Transverse colon (tissue), 4 donors: ENCODE results near the gene GOT1. TPM values are rescaled to one million over a fixed set of nuclear protein-coding genes. Genes with fewer than 3 reads are reported as not detected.

Experiments
- DNase-seq: peaks from one replicate; pipeline ENCODE4 v3.0.0-alpha.2; 2019
- H3K27ac ChIP-seq, 4 donors: fragments of 200-600 bp; sonication (generic); 2 replicates each; pipeline ENCODE4 v1.5.1; 2016 to 2018; ENCODE audit warnings: inconsistent platforms in 4 of 4
- H3K27me3 ChIP-seq: fragments of 200-600 bp; sonication (generic); 2 replicates; pipeline ENCODE4 v1.5.1; 2017; ENCODE audit warnings: inconsistent platforms
- H3K36me3 ChIP-seq, 4 donors: fragments of 200-600 bp; sonication (generic); 2 replicates each; pipeline ENCODE4 v1.5.1; 2017 to 2019; ENCODE audit warnings: inconsistent platforms in 4 of 4
- H3K4me1 ChIP-seq, 4 donors: fragments of 200-600 bp; sonication (generic); 2 replicates each; pipeline ENCODE4 v1.5.1; 2017 to 2020; ENCODE audit warnings: inconsistent platforms in 4 of 4
- H3K4me3 ChIP-seq, 4 donors: fragments of 200-600 bp; sonication (generic); 1 replicate in 1 of 4; 2 replicates in 3 of 4; pipeline versions ENCODE4 v1.5.1 to v1.6.1; 2017 to 2019; ENCODE audit warnings: inconsistent platforms in 4 of 4
- H3K9me3 ChIP-seq, 2 donors: fragments of 200-600 bp; sonication (generic); 2 replicates each; pipeline ENCODE4 v1.5.1; 2017 to 2019; ENCODE audit warnings: inconsistent platforms in 2 of 2
- EP300 ChIP-seq: sonication (generic); formaldehyde crosslinking; IDR thresholded peaks from one replicate; pipeline ENCODE4 v1.6.1; 2017; ENCODE audit warnings: antibody characterized with exemption, low read depth
- POLR2A ChIP-seq: fragments of 450-650 bp; IDR thresholded peaks from one replicate; pipeline ENCODE4 v1.6.1; 2016; ENCODE audit warnings: antibody characterized with exemption, mild to moderate bottlenecking, moderate library complexity
- POLR2AphosphoS5 ChIP-seq, 3 donors: sonication (generic); formaldehyde crosslinking; IDR thresholded peaks; one replicate each; pipeline ENCODE4 v1.6.1; 2016; ENCODE audit warnings: antibody characterized with exemption in 3 of 3
- WGBS, 2 donors: methylation state at CpG; one replicate each; pipeline ENCODE4 v1.1.5; 2018; ENCODE audit warnings: low coverage in 1 of 2; 5-methylcytosine and 5-hydroxymethylcytosine counted together
- in situ Hi-C, 4 donors: fragments of 200-750 bp; cut with MboI; loops; one replicate each; pipeline versions ENCODE4 v1.15.0 to v1.15.1; 2017; ENCODE audit warnings: low sequenced_read_pairs in 3 of 4, low pct_ligation_motif_present in 1 of 4, low pct_unique_long_range_greater_than_20kb in 1 of 4
- intact Hi-C: fragments of 100-400 bp; cut with DNase I; formaldehyde crosslinking; loops from one replicate; pipeline ENCODE4 v1.15.1; 2023; ENCODE audit warnings: low total_unique reads
- total RNA-seq, 4 donors: library from RNA; depleted of rRNA; stranded (reverse); fragments of >200 nt; gene quantifications; one replicate each; pipeline ENCODE4 v1.1.0, GENCODE V29; 2016
- TF ChIP-seq, protein P1 (sequence below), 5 experiments: fragments of 200-600 bp in 3 of 5; fragments of 450-650 bp in 2 of 5; sonication (generic) in 3 of 5; IDR thresholded peaks; 1 replicate in 2 of 5; 2 replicates in 3 of 5; pipeline ENCODE4 v1.5.1; 2016 to 2017; ENCODE audit warnings: antibody characterized with exemption in 5 of 5, inconsistent platforms in 3 of 5, mild to moderate bottlenecking in 2 of 5, moderate library complexity in 1 of 5

The GOT1 gene
- total RNA-seq, 4 donors from 2014 or later: 54.5 to 94.3 (median 82.3) TPM

DNA sequence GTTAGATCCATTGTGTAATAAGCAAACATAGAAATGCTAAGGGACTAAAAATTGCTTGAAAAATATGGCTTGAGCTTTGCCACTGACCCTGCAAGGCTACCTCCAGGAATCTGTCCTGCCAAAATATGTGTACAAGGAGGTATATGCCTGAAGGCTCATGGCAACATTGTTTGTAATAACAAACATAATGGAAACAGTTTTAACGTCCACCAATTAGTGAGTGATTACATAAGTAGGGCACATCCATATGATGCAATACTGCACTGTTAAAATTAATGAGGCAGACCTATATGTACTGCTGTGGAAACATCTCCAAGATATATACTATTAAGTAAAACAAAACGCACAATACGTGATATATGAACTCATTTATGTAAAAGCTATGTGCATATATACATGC is 13.1 kb upstream of the GOT1 start:
- DNase-seq: no peak
- H3K27ac ChIP-seq: peak overlapping the region in 1 of 4 donors; percentile 31
- intact Hi-C loops (no loop called here), in situ Hi-C loops (no loop called here)
- WGBS, 2 donors: 65 to 83% methylated on average over 2 to 3 of the region's 3 CpGs
- H3K27me3 ChIP-seq: peaks cover under 1% of the 10 kb centered on the region
- no peaks in the 10 kb centered on the region for H3K36me3 ChIP-seq
- no peaks in the 10 kb centered on the region for H3K4me1 ChIP-seq
- H3K9me3 ChIP-seq: no peaks in the 10 kb centered on the region
- no peak overlapping the region for H3K4me3 ChIP-seq
- no peak for TF ChIP-seq POLR2A
- TF ChIP-seq EP300: no peak
- no peak for TF ChIP-seq POLR2AphosphoS5 (IDR thresholded peaks at IDR 0.05)
- TF ChIP-seq, protein P1, sequence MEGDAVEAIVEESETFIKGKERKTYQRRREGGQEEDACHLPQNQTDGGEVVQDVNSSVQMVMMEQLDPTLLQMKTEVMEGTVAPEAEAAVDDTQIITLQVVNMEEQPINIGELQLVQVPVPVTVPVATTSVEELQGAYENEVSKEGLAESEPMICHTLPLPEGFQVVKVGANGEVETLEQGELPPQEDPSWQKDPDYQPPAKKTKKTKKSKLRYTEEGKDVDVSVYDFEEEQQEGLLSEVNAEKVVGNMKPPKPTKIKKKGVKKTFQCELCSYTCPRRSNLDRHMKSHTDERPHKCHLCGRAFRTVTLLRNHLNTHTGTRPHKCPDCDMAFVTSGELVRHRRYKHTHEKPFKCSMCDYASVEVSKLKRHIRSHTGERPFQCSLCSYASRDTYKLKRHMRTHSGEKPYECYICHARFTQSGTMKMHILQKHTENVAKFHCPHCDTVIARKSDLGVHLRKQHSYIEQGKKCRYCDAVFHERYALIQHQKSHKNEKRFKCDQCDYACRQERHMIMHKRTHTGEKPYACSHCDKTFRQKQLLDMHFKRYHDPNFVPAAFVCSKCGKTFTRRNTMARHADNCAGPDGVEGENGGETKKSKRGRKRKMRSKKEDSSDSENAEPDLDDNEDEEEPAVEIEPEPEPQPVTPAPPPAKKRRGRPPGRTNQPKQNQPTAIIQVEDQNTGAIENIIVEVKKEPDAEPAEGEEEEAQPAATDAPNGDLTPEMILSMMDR (IDR thresholded peaks at IDR 0.05): no peak

DNA sequence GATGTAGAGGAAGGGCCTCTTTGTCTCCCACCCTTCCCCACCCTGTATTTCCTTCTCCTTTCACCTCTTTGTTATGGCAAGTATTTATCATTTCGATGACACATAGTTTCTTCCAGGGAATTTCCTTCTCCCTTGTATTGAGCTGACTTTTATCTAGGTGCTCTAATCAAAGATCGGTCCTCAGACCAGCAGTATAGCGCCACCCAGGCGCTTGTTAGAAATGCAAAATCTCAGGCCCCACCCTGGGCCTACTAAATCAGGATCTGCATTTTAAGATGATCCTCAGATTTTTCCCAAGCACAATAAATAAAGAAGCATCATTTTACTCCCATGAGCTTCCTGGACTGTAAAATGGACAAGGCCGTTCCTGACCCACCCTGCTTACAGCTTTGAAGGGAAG is 12.0 kb upstream of the GOT1 start:
- Histone ChIP-seq H3K4me3 (no peak overlapping the region), H3K27me3 (no peaks in the 10 kb centered on the region), H3K9me3 (no peaks in the 10 kb centered on the region), H3K27ac (no peak overlapping the region), H3K36me3 (no peaks in the 10 kb centered on the region), H3K4me1 (no peaks in the 10 kb centered on the region)
- in situ Hi-C loops (no loop called here), intact Hi-C loops (no loop called here)
- TF ChIP-seq EP300 (no peak), POLR2A (no peak)
- TF ChIP-seq, protein P1 (IDR thresholded peaks at IDR 0.05): no peak
- no peak for DNase-seq
- 89 to 95% methylated on average over 5 of the region's 5 CpGs for WGBS, 2 donors

DNA sequence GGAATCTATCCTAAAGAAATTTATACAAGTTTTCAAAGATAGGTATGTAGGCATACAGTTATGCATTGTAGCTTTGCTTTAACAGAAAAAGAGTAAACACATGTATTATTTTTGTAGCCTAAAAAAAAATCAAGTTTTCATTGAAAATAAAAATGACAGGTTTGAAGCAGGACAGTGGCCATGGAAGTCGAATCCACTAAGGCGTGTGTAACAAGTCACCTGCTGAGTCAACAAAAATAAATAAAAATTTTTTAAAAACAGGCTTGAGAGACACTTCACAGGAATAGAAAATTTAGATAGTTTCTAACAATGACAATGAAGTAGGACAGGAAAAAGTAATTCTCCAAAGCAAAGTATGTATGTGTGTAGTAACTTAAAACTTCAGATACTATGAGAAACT is 8.5 kb upstream of the GOT1 start:
- intact Hi-C loops: loop anchor here (1.0 to 5.0 kb wide), 2 partner anchors 35 to 273 kb away; no protein-coding TSS in a partner anchor
- WGBS, 2 donors: 87 to 94% methylated on average over 2 of the region's 2 CpGs
- H3K9me3 ChIP-seq: no peaks in the 10 kb centered on the region
- no peaks in the 10 kb centered on the region for H3K36me3 ChIP-seq
- H3K4me3 ChIP-seq: no peak overlapping the region
- DNase-seq: no peak
- TF ChIP-seq POLR2A (no peak), EP300 (no peak), POLR2AphosphoS5 (IDR thresholded peaks at IDR 0.05) (no peak)
- TF ChIP-seq, protein P1 (IDR thresholded peaks at IDR 0.05): no peak
- in situ Hi-C loops: loop anchor here (10.0 kb wide), 2 partner anchors 86 to 176 kb away; no protein-coding TSS in a partner anchor
- H3K4me1 ChIP-seq: peaks cover 0 to 20% (median 6%) of the 10 kb centered on the region in 4 donors
- H3K27me3 ChIP-seq: no peaks in the 10 kb centered on the region
- H3K27ac ChIP-seq: no peak overlapping the region

DNA sequence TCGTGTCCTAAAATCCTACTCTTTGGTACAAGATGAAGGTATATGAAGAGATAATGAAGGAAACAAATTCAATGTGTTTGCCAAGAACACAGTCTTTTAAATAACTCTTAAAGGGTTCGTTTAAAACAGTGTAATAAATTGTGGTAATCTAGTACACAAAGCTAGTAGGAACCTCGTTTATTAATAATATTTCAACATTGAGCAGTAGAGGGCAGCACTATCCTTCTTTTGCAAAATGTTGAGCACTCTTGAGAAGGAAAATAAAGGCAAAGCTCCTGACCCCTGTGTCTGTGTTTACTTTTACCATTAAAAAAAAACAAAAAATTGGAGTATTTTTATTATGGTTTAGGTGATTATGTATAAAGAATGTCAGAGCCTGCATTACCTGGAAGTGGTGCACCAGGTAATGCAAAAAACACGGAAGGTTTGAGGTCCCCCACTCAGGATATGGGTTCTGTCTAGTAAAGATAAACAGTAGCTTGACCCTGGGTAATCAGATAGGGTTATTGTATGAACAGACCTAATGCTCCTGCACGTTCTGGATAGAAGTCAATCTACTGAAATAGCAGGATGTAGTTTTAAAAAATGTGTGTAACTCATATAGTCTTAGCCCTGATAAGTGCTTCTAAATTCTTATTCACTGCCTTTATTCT is 5.7 kb upstream of the GOT1 start:
- no peak for DNase-seq
- Histone ChIP-seq H3K9me3 (no peaks in the 10 kb centered on the region), H3K4me3 (no peak overlapping the region), H3K36me3 (no peaks in the 10 kb centered on the region), H3K27me3 (no peaks in the 10 kb centered on the region), H3K27ac (peak overlapping the region; percentile 48 to 56 (median 54)), H3K4me1 (peaks cover 4 to 46% (median 15%) of the 10 kb centered on the region in 4 donors)
- WGBS, 2 donors: 25 to 29% methylated on average over 5 of the region's 5 CpGs
- in situ Hi-C loops (loop anchor here (10.0 kb wide), 2 partner anchors 89 to 179 kb away; no protein-coding TSS in a partner anchor), intact Hi-C loops (loop anchor here (5.0 kb wide), 1 partner anchor 276 kb away; no protein-coding TSS in a partner anchor)
- TF ChIP-seq EP300: no peak
- TF ChIP-seq, protein P1 (IDR thresholded peaks at IDR 0.05): peak; percentile 43 to 55 (median 50)
